ENCODE results near the gene INPP5J. TPM values are rescaled to one million over a fixed set of nuclear protein-coding genes. Genes with fewer than 3 reads are reported as not detected.

The INPP5J gene
- total and polyA plus RNA-seq, 2 of the 13 experiments (the other 11 are each of a cell fraction or from before 2014, with no cell fraction given) = 0.24 to 1.1 TPM

DNA sequence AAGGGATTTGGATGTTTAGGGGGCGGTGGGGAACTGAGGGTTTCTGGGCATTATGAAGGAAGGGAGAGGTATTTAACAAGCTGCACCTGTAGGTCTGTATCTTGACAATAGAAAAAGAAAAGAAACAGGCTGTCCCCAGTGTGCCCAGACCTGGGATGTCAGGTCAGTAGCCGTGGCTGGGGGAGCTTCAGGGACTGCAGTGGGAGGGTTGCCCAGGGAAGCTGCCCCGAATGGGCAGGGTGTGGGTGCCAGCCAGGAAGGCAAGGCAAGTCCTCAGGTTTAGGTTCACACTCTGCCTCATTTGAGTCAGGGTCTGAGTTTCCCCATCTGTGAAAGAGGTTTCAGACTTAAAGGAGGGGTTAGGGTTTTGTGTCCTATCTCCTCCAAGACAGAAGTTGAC, 1.5 kb downstream of the INPP5J start (continued):
- TF ChIP-seq ATAD3A (CRISPR knock-in tag; IDR thresholded peaks at IDR 0.05) (no peak), MTA1 (CRISPR knock-in tag; IDR thresholded peaks at IDR 0.05; ENCODE audit: borderline replicate concordance) (no peak), ZNF530 (CRISPR knock-in tag; IDR thresholded peaks at IDR 0.05; ENCODE audit: low read depth) (no peak), PAX8 (CRISPR knock-in tag; IDR thresholded peaks at IDR 0.05; ENCODE audit: borderline replicate concordance) (no peak)

DNA sequence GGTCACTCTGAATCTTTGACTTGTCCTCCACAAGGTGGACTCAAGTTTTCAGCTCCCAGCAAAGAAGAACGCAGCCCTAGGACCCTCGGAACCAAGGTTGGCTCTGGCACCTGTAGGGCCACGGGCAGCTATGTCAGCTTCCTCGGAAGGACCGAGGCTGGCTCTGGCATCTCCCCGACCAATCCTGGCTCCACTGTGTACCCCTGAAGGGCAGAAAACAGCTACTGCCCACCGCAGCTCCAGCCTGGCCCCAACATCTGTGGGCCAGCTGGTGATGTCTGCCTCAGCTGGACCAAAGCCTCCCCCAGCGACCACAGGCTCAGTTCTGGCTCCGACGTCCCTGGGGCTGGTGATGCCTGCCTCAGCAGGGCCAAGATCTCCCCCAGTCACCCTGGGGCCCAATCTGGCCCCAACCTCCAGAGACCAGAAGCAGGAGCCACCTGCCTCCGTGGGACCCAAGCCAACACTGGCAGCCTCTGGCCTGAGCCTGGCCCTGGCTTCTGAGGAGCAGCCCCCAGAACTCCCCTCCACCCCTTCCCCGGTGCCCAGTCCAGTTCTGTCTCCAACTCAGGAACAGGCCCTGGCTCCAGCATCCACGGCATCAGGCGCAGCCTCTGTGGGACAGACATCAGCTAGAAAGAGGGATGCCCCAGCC, 2.2 kb downstream of the INPP5J start:
- BruUV-seq (replicated peaks) = no TSS peak

GRCh38 chr22:31125521-31126117, 2.9 kb downstream of the INPP5J start:
- no TSS peak for BruUV-seq (replicated peaks)
- POLR2A ChIA-PET = no interaction called here
- 10% methylated on average over 5 of the region's 12 CpGs for WGBS (ENCODE audit: low lambda C conversion rate)
- TF ChIP-seq ZNF350 (CRISPR knock-in tag; IDR thresholded peaks at IDR 0.05; ENCODE audit: borderline replicate concordance, low read depth) = no peak
- no peak for TF ChIP-seq SRSF9 (IDR thresholded peaks at IDR 0.05; ENCODE audit: borderline replicate concordance, insufficient read depth, low read depth, low read length, poor library complexity, severe bottlenecking)
- no peak for TF ChIP-seq MED8 (CRISPR knock-in tag; IDR thresholded peaks at IDR 0.05; ENCODE audit: insufficient replicate concordance)
- no peak for TF ChIP-seq ZNF839 (CRISPR knock-in tag; IDR thresholded peaks at IDR 0.05; ENCODE audit: borderline replicate concordance)
- no peak for TF ChIP-seq ZNF558 (CRISPR knock-in tag; IDR thresholded peaks at IDR 0.05; ENCODE audit: borderline replicate concordance)
- no peak for TF ChIP-seq MEIS1 (CRISPR knock-in tag; IDR thresholded peaks at IDR 0.05; ENCODE audit: borderline replicate concordance)
- TF ChIP-seq PRDM15 (CRISPR knock-in tag; IDR thresholded peaks at IDR 0.05) = no peak

More for the DNA sequence above, 2.2 kb downstream of the INPP5J start:
- H3K9me3 ChIP-seq (ENCODE audit: low read length) = no peaks in the 10 kb centered on the region
- POLR2A ChIA-PET = no interaction called here
- WGBS (ENCODE audit: low lambda C conversion rate) = 33% methylated on average over 3 of the region's 14 CpGs
- peaks cover 31% of the 10 kb centered on the region for H3K4me1 ChIP-seq (ENCODE audit: insufficient read depth, low read length)
- peaks cover 1 to 23% of the 10 kb centered on the region in 2 experiments; a peak in 4 of 5 replicates for H3K27me3 ChIP-seq (ENCODE audit: control insufficient read depth in 1 of 2, insufficient read depth in 2 of 2, low read length in 2 of 2)
- DNase-seq (ENCODE audit: low spot score) (no peak), ATAC-seq (no peak; the same call in 2 of the 3 replicates), FAIRE-seq (no peak)
- intact Hi-C loops (cut with micrococcal nuclease; ENCODE audit: unreplicated experiment) (no loop called here), in situ Hi-C loops (cut with HindIII; ENCODE audit: extremely low pct_ligation_motif_present, low pct_unique_long_range_greater_than_20kb) (no loop called here)
- H3K36me3 ChIP-seq (replicated peaks in 1 of 2; ENCODE audit: control insufficient read depth in 1 of 2, insufficient read depth in 2 of 2, low read length in 2 of 2) = no peaks in the 10 kb centered on the region
- H4K20me1 ChIP-seq (ENCODE audit: insufficient read depth, low read length) = no peaks in the 10 kb centered on the region
- no peak overlapping the region for H3K4me3 ChIP-seq (replicated peaks in 1 of 3; ENCODE audit: insufficient read depth in 1 of 3, low read depth in 2 of 3, low read length in 3 of 3)
- H3K9ac ChIP-seq (ENCODE audit: insufficient read depth, low read depth, low read length) = no peak overlapping the region
- H3K4me2 ChIP-seq (ENCODE audit: low read depth, low read length) = no peak overlapping the region
- CTCF ChIA-PET (ENCODE audit: low intra/inter-chr PET ratio, low total read pairs) = no interaction called here
- no peaks in the 10 kb centered on the region for H3K79me2 ChIP-seq (ENCODE audit: insufficient read depth, low read length)
- TF ChIP-seq PAF1 (CRISPR knock-in tag; IDR thresholded peaks at IDR 0.05) = no peak
- no peak for TF ChIP-seq SCMH1 (CRISPR knock-in tag; IDR thresholded peaks at IDR 0.05; ENCODE audit: borderline replicate concordance)
- TF ChIP-seq ZNF782 (CRISPR knock-in tag; IDR thresholded peaks at IDR 0.05; ENCODE audit: borderline replicate concordance) = no peak
- H2AFZ ChIP-seq (ENCODE audit: low read length) = no peak overlapping the region
- no peak overlapping the region for H3K27ac ChIP-seq (ENCODE audit: extremely low read length, insufficient read depth, low read length)

More at GRCh38 chr22:31125521-31126117, 2.9 kb downstream of the INPP5J start:
- no peak overlapping the region for H3K4me2 ChIP-seq (ENCODE audit: low read depth, low read length)
- intact Hi-C loops (cut with micrococcal nuclease; ENCODE audit: unreplicated experiment) = no loop called here
- no peak overlapping the region for H3K4me3 ChIP-seq (replicated peaks in 1 of 3; ENCODE audit: insufficient read depth in 1 of 3, low read depth in 2 of 3, low read length in 3 of 3)
- no peaks in the 10 kb centered on the region for H3K36me3 ChIP-seq (replicated peaks in 1 of 2; ENCODE audit: control insufficient read depth in 1 of 2, insufficient read depth in 2 of 2, low read length in 2 of 2)
- no peak overlapping the region for H3K9ac ChIP-seq (ENCODE audit: insufficient read depth, low read depth, low read length)
- FAIRE-seq (no peak), ATAC-seq (no peak), DNase-seq (ENCODE audit: low spot score) (no peak)
- in situ Hi-C loops (cut with HindIII; ENCODE audit: extremely low pct_ligation_motif_present, low pct_unique_long_range_greater_than_20kb) = no loop called here
- H4K20me1 ChIP-seq (ENCODE audit: insufficient read depth, low read length) = no peaks in the 10 kb centered on the region
- no peak overlapping the region for H3K27ac ChIP-seq (ENCODE audit: extremely low read length, insufficient read depth, low read length)
- no peaks in the 10 kb centered on the region for H3K79me2 ChIP-seq (ENCODE audit: insufficient read depth, low read length)
- peaks cover 1 to 23% of the 10 kb centered on the region in 2 experiments; a peak in 4 of 5 replicates for H3K27me3 ChIP-seq (ENCODE audit: control insufficient read depth in 1 of 2, insufficient read depth in 2 of 2, low read length in 2 of 2)
- H3K9me3 ChIP-seq (ENCODE audit: low read length) = no peaks in the 10 kb centered on the region
- H2AFZ ChIP-seq (ENCODE audit: low read length) = no peak overlapping the region
- peaks cover 33% of the 10 kb centered on the region for H3K4me1 ChIP-seq (ENCODE audit: insufficient read depth, low read length)
- CTCF ChIA-PET (ENCODE audit: low intra/inter-chr PET ratio, low total read pairs) = no interaction called here
